AG10803 (cell line): ENCODE data around the gene MIOS.

Experiments
- DNase-seq: peaks from one replicate; pipeline ENCODE4 v3.0.0; 2010; ENCODE audit warnings: low read depth
- H3K4me3 ChIP-seq: 2 replicates; pipeline ENCODE4 v1.5.1; 2011; ENCODE audit warnings: mild to moderate bottlenecking, low read length, control low read depth
- TF ChIP-seq, protein P1 (sequence below): conservative IDR thresholded peaks from 2 replicates; pipeline ENCODE4 v1.5.1; 2011; ENCODE audit warnings: mild to moderate bottlenecking, low read length, control low read depth, inconsistent platforms

Gene MIOS

DNA sequence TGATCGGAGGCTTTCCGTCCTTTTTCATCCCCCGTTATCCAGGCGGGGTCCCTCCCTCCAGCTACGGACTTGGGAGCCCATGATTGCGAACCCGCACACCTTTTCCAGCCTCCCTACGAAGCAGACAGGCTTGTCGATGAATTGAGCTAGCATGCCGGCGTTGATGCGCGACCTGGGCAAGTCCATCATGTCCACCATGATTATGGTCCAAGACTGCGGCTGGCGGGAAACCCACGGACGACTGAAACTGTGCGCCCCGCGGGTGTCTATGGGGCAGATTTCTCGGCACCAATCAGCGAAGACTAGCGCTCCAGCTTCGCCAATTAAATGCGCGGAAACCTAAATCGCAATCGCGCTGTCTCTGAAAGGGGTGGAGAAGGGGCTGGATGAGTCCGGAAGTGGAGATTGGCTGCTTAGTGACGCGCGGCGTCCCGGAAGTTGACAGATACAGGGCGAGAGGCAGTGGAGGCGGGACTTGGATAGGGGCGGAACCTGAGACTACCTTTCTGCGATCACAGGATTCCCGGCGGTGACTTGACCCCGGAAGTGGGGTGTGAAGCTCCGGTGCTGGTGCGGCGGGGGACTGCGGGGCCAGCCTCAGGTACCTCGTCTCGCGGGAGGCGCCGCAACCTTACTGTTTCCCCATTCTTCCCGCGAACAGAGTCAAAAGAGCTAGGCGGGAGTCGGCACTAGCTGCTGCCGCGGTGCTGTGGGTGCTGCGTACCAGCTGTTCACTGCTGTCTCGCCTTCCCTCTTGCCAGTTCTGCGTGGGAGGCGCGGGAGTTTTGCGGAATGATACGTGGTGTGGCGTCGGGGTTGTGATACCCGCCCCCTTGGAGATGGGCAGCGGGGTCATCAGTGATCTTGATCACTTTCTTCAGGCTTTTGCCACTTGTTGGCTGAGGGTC is 73.8 kb downstream of the MIOS start, which contains the start of gene UMAD1:
UMAD1 (plus strand) TSS at position 532 of the 908 bp plus-strand sequence. CDS start 32,620 bp downstream, outside the sequence.
- peak; percentile 98 for DNase-seq
- TF ChIP-seq, protein P1, sequence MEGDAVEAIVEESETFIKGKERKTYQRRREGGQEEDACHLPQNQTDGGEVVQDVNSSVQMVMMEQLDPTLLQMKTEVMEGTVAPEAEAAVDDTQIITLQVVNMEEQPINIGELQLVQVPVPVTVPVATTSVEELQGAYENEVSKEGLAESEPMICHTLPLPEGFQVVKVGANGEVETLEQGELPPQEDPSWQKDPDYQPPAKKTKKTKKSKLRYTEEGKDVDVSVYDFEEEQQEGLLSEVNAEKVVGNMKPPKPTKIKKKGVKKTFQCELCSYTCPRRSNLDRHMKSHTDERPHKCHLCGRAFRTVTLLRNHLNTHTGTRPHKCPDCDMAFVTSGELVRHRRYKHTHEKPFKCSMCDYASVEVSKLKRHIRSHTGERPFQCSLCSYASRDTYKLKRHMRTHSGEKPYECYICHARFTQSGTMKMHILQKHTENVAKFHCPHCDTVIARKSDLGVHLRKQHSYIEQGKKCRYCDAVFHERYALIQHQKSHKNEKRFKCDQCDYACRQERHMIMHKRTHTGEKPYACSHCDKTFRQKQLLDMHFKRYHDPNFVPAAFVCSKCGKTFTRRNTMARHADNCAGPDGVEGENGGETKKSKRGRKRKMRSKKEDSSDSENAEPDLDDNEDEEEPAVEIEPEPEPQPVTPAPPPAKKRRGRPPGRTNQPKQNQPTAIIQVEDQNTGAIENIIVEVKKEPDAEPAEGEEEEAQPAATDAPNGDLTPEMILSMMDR: no peak
- H3K4me3 ChIP-seq: peak within 1 kb of the TSS; percentile 92

DNA sequence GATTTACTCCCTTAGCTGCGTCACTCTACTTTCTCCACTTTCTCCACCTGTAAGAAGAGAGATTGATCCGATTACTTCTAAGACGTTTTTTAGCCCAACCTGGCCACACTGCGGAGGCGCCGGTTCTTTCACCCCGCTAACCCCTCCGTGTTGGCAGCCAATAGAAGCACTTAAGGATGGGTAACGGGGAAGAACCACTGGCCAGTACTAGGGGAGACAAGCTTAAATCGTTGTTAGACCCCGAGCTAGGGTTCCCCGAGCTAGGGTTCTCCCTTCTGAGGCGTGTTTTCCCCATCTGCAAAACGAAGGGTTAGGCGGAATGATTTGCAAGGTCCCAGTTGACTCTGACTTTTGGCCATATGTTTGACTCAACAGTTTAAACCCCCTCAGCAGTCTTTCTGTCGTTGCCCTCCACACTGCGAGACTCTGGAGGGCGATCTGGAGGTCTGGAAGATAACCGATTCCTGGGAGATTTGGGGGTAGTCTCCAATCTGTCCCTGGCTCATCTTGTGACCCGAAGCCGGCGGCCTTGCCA is 74.5 kb downstream of the MIOS start:
- peak; percentile 12 for DNase-seq
- H3K4me3 ChIP-seq: peak overlapping the region; percentile 92
- TF ChIP-seq, protein P1: 0 out of 2 replicates have a peak, but pooled peaks have one; percentile 16

DNA sequence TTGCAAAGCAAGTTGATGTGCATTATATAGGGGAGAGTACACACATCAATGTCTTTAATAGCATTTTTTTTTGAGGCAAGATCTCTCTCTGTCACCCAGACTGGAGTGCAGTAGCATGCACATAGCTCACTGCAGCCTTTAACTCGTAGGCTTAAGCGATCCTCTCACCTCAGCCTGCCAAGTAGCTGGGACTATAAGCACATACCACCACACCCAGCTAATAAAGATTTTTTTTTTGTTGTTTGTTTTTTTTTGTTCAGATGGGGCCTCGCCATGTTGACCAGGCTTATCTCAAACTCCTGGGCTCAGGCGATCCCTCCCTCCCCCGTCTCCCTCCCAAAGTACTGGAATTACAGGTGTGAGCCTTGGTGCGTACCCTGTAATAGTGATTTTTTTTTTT is 75.4 kb downstream of the MIOS start:
- no peak for DNase-seq
- H3K4me3 ChIP-seq: no peak overlapping the region
- TF ChIP-seq, protein P1: no peak

DNA sequence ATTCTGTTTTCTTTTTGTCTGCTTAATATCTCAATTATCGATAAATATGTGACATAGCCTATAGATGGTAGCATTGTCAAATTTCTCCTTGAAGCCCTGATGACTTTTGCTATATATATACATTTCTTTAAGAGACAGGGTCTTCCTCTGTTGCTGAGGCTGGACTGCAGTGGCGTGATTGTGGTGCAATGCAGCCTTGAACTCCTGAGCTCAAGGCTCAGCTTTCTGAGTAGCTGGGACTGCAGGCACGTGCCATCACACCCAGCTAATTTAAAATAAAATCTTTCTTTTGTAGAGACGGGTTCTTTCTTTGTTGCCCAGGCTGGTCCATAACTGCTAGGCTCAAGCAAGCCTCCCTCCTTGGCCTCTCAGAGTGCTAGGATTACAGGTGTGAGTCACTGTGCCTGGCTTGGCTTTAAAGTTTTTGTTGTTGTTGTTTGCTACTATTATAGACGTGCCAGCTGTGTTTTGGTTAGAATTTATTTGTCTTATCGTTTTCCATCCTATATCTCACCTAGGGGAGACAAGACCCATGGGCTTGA is 80.9 kb downstream of the MIOS start:
- DNase-seq: no peak
- TF ChIP-seq, protein P1: no peak

DNA sequence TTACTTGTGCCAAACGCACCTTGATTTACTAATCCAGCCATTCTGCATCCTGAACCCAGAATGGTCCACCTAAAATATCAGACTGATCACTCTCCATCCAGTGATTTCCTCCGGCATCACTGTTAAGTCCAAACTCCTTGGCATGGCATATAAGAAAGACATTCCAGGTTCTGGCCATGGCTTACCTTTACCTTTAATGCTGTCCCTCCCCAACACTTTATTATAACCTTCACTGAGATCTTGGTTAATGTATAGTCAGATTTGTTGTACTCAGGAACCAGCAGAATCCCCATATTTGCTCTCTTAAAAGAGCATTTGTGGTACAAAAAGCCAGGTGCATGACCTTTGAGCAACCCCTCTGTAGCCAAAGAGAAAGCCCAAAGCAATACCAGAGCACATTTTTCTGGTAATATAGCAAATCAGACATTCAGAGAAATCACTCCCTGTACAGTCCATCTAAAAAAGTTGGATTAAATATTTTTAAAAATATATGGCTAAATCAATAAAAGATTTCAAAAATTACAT is 84.1 kb downstream of the MIOS start:
- DNase-seq: no peak
- TF ChIP-seq, protein P1: no peak

More for the DNA sequence above, 80.9 kb downstream of the MIOS start:
- no peak overlapping the region for H3K4me3 ChIP-seq

DNA sequence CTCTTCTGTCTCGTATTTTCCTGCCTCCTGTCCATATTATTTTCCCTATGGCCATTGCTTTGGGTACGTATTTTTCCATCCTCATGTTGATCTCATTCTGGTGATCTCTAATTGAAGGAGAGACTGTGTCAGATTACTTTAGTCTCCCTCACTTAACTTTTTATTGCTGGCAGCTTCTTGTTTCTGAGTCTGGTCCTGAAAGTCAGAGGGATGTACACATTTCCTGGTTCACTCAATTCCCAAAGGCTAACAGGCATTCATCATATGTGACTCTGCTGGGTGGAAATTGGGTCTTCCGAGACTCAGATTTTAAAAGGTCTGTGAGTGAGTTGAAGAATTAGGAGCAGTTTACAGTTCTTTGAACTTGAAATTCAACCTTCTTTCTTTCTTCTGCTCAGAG is 84.8 kb downstream of the MIOS start:
- H3K4me3 ChIP-seq: no peak overlapping the region
- TF ChIP-seq, protein P1: no peak
- no peak for DNase-seq

More for the DNA sequence above, 84.1 kb downstream of the MIOS start:
- H3K4me3 ChIP-seq: no peak overlapping the region
